Sciatic nerve (tissue), 2 donors: ENCODE results near the gene ASB2. TPM values are rescaled to one million over a fixed set of nuclear protein-coding genes. Genes with fewer than 3 reads are reported as not detected.
A peak's percentile ranks its signal among the peaks of the same experiment; 100 is the strongest.

Source experiments
- ATAC-seq: fragments of 200-7000 bp; cut with Tn5 transposase; one replicate; pipeline ENCODE4 v1.9.1; 2020; ENCODE audit warnings: mild to moderate bottlenecking, moderate library complexity
- DNase-seq: peaks from one replicate; pipeline ENCODE4 v3.0.0-alpha.2; 2020; ENCODE audit warnings: low spot score
- intact Hi-C: fragments of 100-400 bp; cut with DNase I; formaldehyde crosslinking; loops from one replicate; pipeline ENCODE4 v1.14.2; 2022
- total RNA-seq: library from RNA; stranded (reverse); fragmentation: NEBNext Ultra II Directional; extraction: Animal tissue kit (Norgen Biotek cat#: 25700); gene quantifications from one replicate; pipeline ENCODE4 v1.2.1, GENCODE V29; 2021
- donor health status: DM: no; HTN: no; CAD: no.
- donor health status: DM: no; HTN: no; CAD: no.

The ASB2 gene
- total RNA-seq, 1 donor from 2014 or later: 1.4 TPM

DNA sequence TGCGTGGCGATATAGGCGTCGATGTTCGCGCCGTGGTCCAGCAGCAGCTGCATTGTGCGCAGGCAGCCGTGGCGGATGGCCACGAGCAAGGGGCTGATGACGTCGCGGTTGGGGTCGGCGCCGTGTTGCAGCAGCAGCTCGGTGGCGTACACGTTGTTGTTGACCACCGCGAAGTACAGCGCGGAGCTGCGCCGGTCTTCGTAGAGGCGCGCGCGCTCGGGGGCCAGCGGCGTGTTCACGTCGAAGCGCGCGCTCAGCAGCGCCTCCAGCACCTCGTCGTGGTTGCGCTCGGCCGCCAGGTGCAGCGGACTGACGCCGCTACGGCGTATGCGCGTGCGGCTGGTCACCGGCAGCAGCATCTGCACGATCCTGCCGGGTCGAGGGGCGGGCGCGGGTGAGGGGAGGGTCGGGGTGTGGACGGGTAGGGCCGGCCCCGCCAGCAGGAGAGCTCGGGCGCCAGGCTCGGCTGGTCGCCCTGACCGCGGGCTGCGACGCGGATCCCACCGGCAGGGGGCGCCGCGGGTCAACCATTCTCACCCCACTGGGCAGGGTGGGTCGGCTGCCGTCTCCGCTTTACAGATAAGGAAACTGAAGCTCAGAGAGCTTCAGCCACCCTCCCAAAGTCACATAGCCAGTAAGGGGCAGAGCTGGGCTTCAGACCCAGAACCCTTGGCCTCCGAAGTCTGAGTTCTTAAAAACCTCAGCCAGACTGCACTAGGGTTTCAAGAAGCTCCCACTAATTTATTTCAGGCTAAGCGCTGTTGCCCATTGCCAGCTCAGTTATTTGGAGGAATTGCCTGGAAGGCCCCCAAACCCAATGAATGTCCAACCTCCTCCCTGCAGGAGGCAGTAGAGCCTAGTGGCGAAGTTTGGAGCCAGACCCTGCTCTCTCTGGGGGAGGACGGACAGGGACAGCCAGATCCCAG is 36.8 kb downstream of the ASB2 start:
- DNase-seq: peak; percentile 89
- intact Hi-C loops: loop anchor here (5.0 kb wide), 1 partner anchor 63 kb away; no protein-coding TSS in a partner anchor

DNA sequence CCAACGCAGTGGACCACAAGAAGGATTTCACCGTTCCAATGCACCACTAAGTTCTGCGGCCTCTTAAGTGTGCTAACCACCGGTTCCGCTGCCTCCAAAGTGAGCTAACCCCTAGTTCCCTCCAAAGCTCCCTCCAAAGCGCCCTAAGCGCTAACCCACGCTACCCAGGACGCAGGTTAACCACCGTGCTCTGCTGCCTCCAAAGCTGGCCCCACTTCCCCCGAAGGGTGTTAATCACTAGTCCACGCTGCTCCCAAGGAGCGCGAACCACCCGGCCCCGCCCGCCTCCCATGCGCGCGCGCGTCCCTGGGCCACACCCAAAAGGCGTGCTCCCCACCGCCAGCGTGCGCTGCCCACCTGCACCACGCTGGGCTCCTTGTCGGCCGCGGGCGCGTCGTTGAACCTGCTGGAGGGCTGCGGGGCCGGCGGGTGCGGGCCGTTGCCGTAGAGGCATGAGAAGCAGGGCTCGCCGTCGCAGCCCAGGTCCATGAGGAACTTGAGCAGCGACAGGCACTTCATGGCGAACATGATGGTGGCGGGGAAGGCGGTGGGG is 37.5 kb downstream of the ASB2 start:
- ATAC-seq: no peak
- no peak for DNase-seq
- intact Hi-C loops: no loop called here

More for the DNA sequence above, 36.8 kb downstream of the ASB2 start:
- ATAC-seq: peak; percentile 86

DNA sequence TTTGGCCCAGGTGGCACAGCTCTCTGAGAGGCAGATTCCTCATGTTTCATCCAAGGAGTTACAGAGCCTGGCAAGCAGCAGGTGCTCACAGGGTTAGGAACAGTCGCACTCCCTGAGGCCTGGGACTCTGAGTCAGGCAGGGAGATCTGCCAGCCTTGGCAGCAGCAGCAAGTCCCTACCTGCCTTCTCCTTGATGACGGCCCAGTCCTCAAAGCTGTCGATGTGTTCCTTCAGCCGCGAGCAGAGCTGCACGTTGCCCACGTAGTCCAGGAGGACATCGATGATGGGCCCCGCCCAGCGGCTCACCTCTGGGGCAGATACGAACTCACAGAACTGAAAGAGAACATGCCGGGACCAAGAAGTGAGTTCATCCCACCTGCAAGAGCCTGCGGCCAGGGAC is 38.9 kb downstream of the ASB2 start:
- DNase-seq (no peak), ATAC-seq (no peak)
- intact Hi-C loops: no loop called here

DNA sequence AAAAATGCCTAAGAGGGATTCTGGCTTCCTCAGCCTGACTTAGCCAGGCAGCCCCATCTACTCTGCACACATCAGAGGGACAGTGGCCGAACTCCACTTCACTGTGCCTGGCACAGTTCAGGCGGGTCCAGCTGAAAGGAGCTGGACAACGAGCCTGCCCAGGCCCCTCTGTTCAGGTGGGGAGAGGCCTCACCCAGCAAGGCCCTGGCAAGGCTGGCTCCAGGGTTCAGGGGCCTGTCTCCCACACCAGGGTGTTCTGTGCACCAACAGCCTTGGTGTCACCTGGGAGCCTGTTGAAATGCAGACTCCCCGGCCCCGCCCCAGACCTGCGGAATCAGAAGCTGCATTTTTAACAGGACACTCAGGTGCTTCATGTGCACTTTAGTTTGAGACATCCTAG is 39.4 kb downstream of the ASB2 start:
- no peak for ATAC-seq
- DNase-seq: no peak
- intact Hi-C loops: no loop called here

DNA sequence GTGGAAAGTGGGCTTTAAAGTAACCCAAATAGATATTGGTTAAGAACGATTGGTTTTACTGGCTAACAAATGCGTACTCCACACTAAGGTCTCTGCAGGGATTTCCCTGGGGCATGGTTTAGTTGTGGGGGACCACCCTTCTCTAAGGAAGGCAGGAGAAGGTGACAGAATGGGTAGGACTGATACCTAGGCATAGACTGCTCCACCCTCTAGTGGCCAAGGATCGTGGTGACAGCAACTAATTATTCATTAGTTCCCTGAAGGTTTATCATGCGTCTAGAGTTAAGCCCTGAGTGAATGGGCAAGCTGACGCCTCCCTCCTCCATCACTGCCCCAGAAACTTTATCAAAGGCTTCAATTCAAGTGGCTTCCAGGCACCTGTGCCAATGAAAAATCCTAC is 40.1 kb downstream of the ASB2 start:
- no peak for DNase-seq
- intact Hi-C loops: no loop called here
- no peak for ATAC-seq

DNA sequence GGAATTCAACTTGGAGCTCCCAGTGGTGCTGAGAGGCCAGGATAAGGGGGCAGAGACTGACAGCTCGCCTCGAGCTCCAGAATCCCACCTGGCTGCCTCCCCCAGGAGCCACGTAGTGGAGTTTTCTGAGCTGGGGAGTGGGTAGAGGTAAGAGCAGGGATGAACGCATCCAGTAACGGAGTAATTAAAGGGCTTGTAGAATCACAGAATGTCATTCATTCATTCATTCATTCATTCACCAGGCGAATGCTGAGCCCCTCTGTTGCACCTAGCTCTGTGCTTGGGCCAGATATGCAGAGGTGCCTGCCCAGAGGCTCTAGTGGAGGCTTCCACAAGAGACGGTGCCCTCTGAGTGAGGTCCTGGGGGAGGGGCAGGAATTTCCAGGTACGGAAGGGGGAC is 41.2 kb downstream of the ASB2 start:
- DNase-seq: no peak
- ATAC-seq: no peak
- intact Hi-C loops: no loop called here

DNA sequence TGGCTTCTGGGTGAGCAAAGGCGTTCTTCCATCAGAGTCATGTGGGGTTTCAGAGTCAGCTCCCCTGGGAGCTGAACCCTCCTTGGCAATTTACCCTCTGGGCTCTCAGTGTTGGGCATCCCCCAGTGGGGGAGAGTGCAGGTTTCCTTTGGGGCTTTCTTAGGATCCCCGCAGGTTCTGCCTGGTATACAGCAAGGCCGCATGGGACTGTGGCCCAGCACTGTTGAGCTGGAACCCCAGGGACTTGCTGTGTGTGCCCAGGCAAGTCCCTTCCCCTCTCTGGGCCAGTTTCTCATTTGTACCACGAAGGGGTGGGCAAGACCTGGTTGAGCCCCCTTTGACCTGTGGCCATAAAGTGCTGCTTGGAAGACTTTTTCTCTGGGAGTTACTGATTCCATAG is 43.7 kb downstream of the ASB2 start:
- intact Hi-C loops: no loop called here
- ATAC-seq: no peak
- no peak for DNase-seq

DNA sequence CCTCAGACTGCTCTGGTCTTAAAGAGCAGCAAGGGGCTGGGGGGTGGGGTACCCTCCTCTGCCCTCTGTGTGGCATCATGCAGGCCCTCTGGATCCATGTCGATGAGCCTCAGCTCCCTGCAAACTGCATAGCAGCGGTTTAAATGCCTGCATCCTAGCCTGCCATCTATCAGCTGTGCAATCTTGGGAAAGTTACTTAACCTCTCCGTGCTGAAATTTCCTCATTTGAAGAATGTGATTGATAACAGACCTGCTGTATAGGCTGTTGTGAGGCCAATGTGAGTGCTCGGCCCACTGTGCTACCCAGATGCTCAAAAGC is 45.4 kb downstream of the ASB2 start:
- ATAC-seq (no peak), DNase-seq (no peak)
- intact Hi-C loops: no loop called here

DNA sequence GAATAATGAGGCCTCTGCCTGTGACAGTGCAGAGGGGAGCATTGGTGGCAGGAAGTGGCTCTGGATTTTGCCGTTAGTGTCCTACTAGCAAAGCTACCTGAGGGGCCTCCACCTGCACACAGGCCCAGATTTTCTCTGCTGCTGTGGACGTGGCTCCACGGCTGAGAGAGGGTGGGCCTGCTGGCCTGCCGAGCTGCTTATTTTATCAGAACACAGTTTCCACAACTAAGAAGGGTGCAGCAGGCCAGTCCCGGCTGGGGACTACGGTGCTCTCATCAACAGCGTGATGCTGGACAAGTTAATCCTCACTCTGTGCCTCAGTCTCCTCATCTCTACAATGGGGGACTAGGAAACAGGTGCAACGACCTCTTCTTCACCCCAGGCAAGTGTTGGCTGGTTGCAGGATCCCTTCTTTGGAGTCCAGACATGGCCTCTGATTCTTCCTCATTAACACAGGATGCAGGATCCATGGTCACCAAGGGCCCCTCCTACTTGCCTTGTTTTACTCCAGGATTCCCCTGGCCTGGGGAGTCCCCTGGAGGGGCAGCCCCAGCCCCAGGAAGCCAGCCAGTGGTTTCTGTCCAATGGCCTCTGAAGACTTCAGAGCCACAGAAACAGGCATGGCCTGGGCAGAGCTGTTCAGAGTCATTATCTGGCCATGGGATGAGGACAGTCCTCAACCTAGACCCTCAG is 45.9 kb downstream of the ASB2 start:
- no peak for DNase-seq
- no peak for ATAC-seq
- intact Hi-C loops: no loop called here

DNA sequence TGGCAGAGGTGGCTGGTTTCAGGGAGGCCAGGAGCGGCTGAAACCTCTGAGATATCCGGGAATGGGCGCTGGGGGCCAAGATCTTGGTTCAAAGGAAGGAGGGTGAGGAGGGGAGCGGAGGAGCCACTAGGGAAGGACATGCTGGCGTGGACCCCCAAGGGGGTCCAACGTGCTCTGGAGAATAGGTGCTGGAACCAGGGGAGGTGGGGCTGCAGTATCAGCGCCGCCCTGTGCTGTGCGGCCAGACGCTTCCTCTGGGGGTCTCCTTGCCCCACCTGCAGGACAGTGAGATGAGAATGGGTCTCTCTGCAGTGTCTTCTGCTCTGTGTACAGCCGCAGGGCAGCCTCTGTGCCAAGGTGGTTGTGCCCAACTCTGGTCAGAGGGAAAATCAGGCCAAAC is 46.7 kb downstream of the ASB2 start:
- intact Hi-C loops: no loop called here
- DNase-seq: no peak
- ATAC-seq: no peak

DNA sequence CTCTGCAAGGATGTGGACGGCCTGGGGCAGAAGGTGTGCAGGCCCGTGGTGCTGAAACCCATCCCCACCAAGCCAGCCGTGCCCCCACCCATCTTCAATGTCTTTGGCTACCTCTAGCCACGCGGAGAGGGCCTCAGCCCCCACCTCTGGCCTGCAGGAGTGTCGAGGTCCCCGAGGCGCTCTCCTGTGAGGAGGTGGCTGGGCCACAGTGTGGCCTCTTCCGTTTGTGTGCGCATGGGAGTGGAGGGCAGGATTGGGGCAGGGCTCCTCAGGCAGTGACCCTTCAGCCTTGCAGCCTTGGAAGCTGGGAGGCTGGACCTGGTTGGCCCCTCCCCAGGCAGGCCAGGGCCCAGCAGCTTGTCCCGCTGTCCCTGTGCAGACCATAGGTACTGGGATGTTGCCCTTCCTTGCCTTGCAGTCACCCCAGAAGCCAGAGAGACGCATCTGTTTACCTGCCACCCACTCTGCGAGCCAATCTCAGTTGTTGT is 47.3 kb downstream of the ASB2 start:
- intact Hi-C loops: no loop called here
- no peak for DNase-seq
- no peak for ATAC-seq

DNA sequence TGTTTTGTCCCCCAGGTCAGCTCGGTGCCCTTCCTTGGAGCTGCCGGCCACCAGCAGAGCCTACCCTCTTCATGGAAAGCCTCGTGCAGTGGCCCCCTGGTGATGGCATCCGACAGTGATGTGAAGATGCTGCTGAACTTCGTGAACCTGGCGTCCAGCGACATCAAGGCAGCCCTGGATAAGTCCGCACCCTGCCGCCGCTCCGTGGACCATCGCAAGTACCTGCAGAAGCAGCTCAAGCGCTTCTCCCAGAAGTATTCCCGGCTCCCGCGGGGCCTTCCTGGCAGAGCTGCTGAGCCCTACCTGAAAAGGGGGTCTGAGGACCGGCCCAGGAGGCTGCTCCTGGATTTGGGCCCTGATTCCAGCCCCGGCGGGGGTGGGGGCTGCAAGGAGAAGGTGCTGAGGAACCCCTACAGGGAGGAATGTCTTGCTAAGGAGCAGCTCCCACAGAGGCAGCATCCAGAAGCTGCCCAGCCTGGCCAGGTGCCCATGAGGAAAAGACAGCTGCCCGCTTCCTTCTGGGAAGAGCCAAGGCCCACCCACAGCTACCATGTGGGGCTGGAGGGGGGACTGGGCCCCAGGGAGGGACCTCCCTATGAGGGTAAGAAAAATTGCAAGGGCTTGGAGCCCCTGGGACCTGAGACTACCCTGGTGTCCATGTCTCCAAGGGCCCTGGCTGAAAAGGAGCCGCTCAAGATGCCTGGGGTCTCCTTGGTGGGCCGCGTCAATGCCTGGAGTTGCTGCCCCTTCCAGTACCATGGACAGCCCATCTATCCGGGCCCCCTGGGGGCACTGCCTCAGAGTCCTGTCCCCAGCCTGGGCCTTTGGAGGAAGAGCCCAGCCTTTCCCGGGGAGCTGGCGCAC is 48.0 kb downstream of the ASB2 start:
- intact Hi-C loops: no loop called here
- ATAC-seq (no peak), DNase-seq (no peak)

DNA sequence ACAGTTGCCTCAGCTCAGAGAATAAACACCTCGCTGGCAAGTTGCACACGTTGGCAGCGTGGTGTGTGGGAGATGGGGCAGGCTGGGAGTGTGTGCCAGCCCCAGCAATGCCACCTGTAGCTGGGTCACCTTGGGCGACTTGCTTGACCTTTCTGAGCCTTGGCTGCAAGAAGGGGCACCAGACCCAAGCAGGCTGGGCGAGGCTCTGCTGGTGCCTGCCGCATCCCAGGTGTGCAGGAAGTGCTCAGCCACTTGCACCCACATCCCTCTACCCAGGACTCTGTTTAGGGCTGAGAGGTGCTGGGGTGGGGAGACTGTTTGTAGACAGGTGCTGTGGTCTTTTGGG is 48.6 kb downstream of the ASB2 start:
- DNase-seq: no peak
- intact Hi-C loops: no loop called here
- ATAC-seq: no peak

DNA sequence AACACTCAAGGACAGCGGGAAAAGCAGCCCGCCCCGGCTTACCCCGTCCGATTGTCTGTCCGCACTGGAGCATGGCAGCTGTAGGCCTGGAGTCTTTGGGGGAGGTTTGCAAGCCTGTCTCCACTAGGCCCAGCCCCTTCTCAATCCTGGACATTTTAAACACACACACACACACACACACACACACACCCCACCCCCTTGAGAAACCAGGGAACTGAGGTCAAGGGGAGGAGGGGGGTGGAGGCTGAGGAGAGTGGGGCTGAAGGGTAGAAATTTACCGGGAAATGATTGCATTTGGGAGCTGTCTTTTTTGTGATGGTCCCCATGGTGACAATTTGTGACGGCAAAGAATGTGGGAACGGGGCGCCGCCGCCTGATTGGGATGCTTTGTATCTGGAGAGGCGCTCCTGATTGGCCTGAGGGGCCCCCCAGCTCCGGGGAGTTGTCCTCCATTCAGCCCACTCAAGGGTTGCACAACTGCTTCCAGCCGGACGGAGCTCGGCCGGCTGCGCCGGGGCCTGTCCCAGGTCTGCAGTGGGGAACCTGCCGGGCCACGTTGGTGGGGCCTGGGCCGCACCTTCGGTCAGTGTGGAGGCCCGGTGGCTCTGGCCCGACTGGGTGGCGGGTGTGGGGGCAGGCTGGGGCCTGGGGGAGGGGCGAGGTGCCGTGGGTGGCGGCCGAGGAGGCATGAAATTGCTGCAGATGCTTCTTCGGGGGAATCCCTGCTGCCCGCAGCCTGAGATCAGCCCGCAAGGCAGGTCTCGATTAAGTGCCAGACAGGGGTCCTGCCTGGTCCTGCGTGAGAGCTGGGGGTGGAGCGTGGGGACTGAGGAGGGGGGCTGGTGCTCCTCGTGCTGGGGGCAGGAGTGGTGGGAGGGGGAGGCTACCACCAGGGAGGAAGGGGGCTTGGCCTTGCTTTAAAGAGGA is 49.2 kb downstream of the ASB2 start, which contains the start of gene FAM181A:
Gene FAM181A (plus strand): TSS at position 472 of the 927 bp plus-strand sequence. CDS start 942 bp downstream, outside the sequence.
- no peak for DNase-seq
- intact Hi-C loops: no loop called here
- no peak for ATAC-seq

DNA sequence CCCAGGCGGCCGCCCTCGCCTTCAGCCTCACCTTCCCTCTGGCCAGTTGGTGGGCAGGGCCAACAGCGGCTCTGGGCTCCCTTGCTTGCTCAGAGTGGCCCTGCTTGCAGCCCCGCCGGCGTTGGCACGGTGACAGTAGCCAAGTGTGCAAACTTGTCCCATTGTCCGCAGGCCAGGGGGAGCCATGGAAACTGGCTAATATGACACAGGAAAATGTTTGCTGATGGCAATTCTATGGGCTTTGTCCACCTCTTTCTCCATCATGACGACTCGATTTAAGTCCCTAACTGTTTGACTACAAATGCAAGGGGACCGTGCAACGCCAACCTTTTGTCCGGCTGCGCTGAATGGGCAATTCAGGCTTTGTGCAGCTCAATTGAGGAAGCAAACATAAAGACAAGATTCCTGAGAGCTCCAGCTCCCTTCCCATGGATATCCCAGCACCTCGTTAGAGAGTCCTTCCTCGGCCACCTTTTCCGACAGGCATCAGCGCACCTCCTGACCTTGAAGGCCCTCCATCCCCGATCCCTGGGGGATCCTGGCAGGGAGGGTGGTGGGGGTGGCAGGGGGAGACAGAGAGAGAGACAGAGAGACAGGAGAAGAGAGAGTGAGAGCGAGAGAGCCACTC is 50.0 kb downstream of the ASB2 start:
- ATAC-seq (no peak), DNase-seq (no peak)
- intact Hi-C loops: no loop called here

DNA sequence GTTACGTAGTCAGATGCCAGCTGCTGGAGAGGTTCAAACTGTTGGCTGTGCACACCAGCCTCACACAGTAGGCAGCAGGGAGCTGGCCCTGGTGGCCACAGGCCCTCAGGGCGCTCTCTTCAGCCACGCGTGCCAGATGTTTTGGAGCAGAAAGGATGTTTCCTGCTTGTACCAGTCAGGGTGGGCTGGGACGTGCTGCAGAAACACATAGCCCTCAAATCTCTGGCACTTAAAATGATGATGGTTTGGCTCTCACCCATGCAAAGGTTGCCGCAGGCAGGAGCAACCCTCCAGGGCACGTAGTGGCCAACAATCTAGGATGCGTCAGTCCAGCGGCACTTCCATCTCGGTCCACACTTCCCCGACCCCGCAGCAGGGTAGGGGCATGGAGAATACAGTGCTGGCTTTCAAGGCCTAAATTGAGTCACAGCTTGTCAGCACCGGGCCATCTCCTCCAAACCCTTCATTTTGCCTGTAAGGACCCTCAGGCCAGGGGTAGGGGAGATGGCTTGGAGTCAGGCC is 50.9 kb downstream of the ASB2 start:
- DNase-seq: no peak
- intact Hi-C loops: no loop called here
- no peak for ATAC-seq

DNA sequence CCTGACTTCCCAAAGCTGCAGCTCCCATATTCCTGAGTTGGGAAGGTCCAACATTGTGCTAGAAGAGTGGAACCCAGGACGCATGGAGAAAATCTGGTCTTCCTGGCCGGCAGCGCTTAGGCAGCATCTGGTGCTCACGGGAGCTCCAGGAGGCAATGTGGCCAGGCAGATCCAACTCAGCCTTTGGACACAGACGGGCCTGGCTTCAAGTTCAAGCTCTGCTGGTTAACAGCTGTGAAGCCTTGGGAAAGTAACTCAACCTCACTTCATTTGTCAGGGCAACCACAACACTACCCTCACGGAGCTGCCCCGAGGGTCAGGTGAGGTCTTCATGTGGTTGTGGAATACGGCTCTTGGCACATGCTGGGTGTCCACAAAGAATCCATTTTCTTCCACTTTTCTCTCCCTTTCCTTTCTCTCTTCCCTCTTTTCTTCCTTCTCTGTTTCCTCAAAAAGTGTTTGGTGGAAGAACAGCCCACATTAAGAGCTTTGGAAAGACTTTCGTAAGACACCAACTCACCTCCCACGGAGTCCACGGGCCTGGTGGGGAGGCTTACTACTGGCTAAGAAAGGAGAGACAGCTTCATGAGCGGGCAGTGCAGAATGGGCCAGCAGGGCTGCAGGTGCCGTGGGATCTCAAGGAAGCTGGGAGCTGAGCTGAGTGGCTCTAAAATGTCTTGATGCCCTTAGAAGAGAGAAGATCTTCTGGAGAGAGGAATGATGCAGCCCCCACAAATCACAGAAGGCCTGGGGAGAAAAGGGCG is 51.6 kb downstream of the ASB2 start:
- intact Hi-C loops: no loop called here
- DNase-seq: no peak
- ATAC-seq: no peak
